Measurements from ENCODE around the gene TOGARAM2.

The TOGARAM2 gene

GRCh38 chr2:29055601-29056000 lies 74.5 kb downstream of the TOGARAM2 start:
- no peak for DNase-seq (ENCODE audit: low read depth)

GRCh38 chr2:29056452-29056851 lies 75.4 kb downstream of the TOGARAM2 start:
- DNase-seq (ENCODE audit: low read depth), result no peak

- no peak for DNase-seq (ENCODE audit: low read depth)
These were observed 75.9 kb downstream of the TOGARAM2 start for GRCh38 chr2:29057006-29057405.

- DNase-seq (ENCODE audit: low read depth), result no peak
These were observed 78.5 kb downstream of the TOGARAM2 start for GRCh38 chr2:29059624-29060023.

GRCh38 chr2:29060441-29060840 lies 79.3 kb downstream of the TOGARAM2 start:
- no peak for DNase-seq (ENCODE audit: low read depth)

GRCh38 chr2:29061176-29061575 lies 80.1 kb downstream of the TOGARAM2 start:
- no peak for DNase-seq (ENCODE audit: low read depth)

GRCh38 chr2:29061616-29062015 lies 80.5 kb downstream of the TOGARAM2 start:
- DNase-seq (ENCODE audit: low read depth), result no peak

- DNase-seq (ENCODE audit: low read depth), result no peak
These were observed 81.3 kb downstream of the TOGARAM2 start for GRCh38 chr2:29062371-29062770.

GRCh38 chr2:29063056-29063455 lies 82.0 kb downstream of the TOGARAM2 start:
- no peak for DNase-seq (ENCODE audit: low read depth)

GRCh38 chr2:29063646-29064345 lies 82.7 kb downstream of the TOGARAM2 start:
- DNase-seq (ENCODE audit: low read depth), result no peak

- DNase-seq (ENCODE audit: low read depth), result no peak
These were observed 83.2 kb downstream of the TOGARAM2 start for GRCh38 chr2:29064346-29064715.

GRCh38 chr2:29064746-29065067 lies 83.6 kb downstream of the TOGARAM2 start:
- DNase-seq (ENCODE audit: low read depth), result no peak

- no peak for DNase-seq (ENCODE audit: low read depth)
These were observed 84.1 kb downstream of the TOGARAM2 start for GRCh38 chr2:29065068-29065811.

- no peak for DNase-seq (ENCODE audit: low read depth)
These were observed 85.3 kb downstream of the TOGARAM2 start for GRCh38 chr2:29066271-29066860.

GRCh38 chr2:29066997-29067605 lies 86.0 kb downstream of the TOGARAM2 start:
- DNase-seq (ENCODE audit: low read depth), result no peak

GRCh38 chr2:29068513-29068912 lies 87.4 kb downstream of the TOGARAM2 start:
- no peak for DNase-seq (ENCODE audit: low read depth)

- no peak for DNase-seq (ENCODE audit: low read depth)
These were observed 89.4 kb downstream of the TOGARAM2 start for GRCh38 chr2:29070526-29070925.

- no peak for DNase-seq (ENCODE audit: low read depth)
These were observed 90.2 kb downstream of the TOGARAM2 start for GRCh38 chr2:29071032-29071975.

GRCh38 chr2:29072251-29072650 lies 91.2 kb downstream of the TOGARAM2 start:
- DNase-seq (ENCODE audit: low read depth), result no peak

- no peak for DNase-seq (ENCODE audit: low read depth)
These were observed 92.0 kb downstream of the TOGARAM2 start for GRCh38 chr2:29072971-29073725.

GRCh38 chr2:29073933-29074332 lies 92.8 kb downstream of the TOGARAM2 start:
- no peak for DNase-seq (ENCODE audit: low read depth)

Data from activated gamma-delta T cell treated with anti-CD3 and anti-CD28 coated beads, Interleukin-2, amount 50 U/mL, for 16 hours (primary cell).